Stimulated activated CD4-positive, alpha-beta T cell treated with anti-CD3 and anti-CD28 coated beads, Interleukin-15, amount 100 ng/mL, for 1 hour (primary cell): ENCODE results near the gene CCDC174.
"Not testable (repeated sequence)": the region's sequence is repeated elsewhere in the genome, so short reads cannot be mapped to it uniquely, and the experiment has no call there.

Source experiments
- DNase-seq, 2 donors: peaks; one replicate each; pipeline ENCODE4 v3.0.0-alpha.2; 2020; ENCODE audit warnings: low read depth in 1 of 2, low spot score in 1 of 2

Gene CCDC174

DNA sequence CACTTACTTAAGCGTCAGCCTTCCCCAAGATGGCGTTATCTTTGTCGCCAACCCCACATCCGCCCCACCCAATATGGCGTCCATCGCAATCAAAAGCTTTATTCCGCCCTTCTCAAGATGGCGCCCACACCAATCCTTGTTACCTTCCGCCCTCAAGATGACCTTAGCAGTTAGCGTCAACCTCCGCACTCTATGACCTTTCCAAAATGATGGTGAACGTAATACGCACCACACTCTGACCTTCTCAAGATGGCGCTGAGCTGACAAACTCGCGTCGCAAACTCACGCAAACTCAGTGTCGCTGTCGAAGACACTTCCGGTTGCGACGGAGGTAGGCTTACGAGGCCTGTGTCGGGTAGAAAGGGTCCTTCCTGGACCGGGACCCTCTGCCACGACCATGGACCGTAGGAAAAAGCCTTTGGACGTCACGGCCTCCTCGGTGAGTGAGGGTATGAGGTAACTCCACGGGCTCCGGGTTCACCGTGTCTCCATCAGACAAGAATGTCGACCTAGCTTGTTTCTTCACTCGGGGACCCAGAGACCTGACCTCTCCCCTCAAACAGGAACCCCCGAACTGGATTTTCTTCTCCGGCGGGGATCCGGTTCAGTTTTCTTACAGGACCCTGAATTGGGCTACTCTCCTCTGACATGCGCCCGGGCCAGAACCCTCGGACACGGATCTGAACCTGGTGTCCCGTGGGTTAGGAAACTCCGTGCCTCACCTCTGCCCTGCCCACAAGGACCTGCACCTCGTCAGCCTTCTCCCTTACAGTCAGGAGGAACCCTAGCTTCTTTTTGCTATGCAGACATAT lies at the start of gene CCDC174:
Gene CCDC174, plus strand, starts transcription at position 323 of the 812 bp plus-strand sequence. Its CDS starts 75 bp downstream, at position 398.
- peak; percentile 87 to 91 for DNase-seq

DNA sequence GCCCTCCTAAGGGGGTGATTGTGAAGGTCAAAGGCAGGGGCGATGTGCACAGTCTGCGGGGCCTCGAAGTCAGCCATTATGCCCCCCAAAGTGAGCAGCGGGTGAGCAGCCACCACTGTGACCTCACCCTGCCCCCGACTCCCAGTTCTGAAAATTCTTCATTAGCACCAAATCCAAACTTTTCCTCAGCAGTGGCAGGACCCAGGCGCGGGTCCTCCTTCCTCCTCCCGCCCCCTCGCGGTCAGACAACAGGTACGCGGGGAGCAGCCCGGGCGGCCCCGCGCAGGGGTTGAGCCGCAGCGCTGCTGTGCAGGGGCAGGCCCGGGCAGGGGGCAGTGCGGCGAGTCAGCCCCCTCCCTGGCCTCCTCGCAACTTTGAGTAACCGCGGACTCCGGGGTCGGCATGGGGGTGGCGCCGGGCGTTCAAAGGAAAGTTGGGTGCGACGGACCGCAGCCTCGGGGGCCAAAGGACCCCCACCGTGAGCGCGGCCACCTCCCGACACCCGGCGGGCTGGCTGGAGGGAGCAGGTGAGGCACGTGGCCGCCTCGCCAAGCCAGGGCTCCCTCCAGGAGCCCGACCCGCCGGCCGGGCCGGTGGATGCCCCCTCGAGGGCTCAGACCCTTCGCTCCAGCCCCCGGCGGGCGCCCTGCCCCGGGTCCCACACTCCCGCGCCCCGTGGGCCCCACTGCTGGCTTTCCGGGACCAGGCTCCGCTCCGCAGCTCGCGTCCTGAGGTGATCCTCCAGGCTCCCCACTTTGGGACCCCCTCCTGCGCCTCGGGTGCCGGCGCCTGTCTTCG lies 49.4 kb upstream of the CCDC174 start:
- DNase-seq, result no peak

DNA sequence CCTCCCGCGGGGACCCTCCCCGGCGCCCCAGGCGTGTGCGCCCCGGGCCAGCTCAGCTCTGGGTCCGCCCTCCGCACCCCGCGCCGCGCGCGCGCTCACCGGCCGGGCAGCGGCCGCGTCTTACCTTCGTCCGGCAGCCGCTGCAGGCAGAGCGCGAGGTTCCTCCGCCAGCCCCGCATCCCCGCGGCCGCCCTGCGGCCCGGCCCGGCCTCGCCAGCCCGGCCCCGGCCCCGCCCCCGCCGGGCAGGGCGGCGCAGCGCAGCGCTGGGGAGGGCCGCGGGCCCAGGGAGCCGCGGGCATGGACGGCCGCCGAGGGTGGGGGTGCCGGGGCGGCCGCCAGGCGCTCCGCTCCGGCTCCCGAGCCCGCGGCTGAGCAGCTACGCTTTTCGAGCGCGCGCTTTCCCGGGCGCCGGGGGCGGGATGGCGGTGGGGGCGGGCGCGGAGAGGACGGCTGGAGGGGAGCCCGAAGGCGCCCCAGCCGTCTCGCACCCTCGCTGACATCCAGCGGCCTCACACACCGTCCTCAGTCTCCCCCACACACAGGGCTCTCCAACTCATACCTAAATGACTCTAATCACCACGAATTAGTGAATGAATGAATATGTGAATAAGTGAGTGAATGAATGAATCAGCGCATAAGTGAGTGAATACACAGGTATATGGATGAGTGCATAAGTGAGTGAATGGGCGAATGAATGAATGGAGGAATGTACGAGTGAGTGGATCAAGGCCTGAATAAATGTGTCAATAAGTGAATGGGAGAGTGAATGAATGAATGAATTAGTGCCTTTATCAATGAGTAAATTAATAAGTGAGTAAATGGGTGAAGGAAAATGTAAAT lies 48.5 kb upstream of the CCDC174 start:
- no peak for DNase-seq

DNA sequence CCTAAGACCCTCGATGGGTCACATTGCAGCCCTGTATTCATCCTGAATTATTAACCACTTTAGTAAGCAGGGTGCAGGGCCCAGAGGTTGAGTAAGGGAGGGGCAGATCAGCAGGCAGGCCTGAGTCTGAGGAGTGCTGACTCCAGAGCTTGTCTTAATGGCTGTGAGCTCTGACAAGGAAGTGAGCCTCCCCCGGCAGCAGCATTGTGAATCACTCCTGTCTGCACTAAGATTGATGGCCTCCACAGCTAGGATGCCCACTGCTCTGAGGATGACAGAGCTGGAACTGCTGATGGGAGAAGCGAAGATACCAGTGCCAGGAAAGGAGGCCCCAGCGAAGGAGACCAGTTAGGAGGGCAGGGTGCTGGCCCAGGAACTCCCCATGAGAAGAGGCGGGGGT lies 46.5 kb upstream of the CCDC174 start:
- DNase-seq, result no peak

DNA sequence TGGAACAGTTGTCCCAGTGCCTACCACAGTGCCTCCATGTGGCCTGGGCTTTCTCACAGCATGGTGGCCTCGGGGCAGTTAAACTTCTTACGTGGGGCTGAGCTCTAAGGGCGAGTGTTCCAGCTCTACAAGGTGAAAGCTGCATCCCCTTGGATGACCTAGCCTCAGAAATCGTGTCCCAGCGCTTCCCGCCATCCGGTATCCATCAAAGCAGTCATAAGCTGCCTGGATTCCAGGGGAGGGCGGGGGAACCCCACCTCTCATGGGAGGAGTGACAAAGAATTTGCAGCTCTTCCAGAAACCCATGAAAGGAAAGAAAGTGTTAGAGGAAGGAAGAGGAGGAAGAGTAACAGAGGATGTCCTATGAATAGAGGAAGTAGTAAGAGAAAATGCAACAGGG lies 45.8 kb upstream of the CCDC174 start:
- DNase-seq, result no peak

DNA sequence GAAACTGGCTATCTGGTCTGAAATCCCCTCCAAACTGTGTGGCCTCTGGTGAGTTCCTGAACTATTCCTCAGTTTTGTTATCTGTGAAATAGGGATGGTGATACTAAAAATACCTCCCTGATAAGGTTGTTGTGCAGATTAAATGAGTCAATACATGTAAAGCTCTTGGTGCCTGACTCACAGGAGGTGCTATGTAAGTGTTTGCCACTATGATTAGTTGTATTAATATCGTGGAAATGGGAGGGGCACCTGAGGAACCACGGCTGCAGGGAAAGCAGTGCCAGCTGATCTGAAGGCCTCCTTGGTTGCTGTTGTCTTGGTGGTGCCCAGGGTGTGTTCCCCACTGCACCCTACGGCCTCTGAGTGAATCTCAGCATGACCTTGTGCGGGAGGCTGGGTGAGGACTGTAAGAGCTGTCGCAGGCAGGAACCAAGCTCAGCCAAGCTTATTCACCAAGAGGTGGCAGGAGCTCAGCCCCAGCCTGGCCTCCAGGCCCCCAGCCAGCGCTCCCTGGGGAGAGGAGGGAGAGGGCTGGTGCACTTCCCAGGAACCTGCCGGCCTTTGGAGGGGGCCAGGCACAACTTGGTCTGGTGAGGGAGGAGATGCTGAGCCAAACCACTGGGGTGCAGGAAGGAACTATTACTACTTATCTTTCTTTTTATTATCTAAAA lies 44.8 kb upstream of the CCDC174 start:
- DNase-seq, result no peak

DNA sequence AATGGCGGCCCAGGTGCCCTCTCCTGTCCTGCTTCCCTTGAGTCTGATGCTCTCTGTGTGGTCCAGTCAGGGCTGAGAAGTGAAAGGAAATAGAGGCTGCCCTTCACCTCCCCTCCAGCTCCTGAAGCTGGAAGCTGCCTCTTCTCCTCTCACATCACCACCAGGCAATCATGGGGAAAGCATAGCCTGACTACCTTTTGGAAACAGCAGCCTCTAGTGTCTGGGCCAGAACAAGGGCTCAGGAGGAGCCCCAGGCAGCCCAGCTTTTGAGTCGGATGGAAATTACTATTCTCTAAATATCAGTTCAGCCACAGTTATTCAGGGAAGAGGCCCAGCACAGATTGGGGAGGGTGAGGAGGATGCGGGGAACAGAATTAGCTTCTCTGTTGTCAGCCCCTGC lies 43.3 kb upstream of the CCDC174 start:
- DNase-seq, result no peak

DNA sequence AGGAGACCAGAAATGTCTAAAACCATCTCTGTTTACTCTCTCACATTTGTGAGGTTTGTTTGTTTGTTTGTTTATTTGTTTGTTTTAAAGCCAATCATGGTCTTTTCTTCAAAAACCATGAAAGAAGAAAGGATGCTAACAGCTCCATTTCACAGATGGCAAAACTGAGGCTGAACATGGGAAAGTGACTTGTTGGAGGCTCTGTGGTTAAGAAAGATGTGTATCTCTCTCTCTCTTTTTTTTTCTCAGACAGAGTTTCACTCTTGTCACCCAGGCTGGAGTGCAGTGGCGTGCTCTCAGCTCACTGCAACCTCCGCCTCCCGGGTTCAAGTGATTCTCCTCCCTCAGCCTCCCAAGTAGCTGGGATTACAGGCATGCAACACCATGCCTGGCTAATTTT lies 42.5 kb upstream of the CCDC174 start:
- DNase-seq, result not testable (repeated sequence)

DNA sequence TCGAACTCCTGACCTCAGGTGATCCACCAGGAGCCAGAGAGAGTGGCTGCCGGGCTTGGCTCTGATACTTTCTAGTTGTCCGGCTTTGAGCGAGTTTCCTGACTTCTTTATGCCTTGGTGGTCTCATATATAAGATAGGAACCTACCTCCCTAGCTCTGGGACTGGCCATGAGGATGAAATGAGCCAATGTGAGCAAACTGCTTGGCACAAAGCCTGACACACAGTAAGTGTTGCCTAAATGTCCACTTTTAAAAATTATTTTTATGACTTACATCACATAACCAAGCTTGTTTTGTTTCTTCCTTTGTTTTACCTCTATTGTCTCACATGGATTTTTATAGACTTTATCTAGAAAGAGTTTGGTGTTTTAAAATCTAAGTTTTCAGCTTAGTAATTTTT lies 42.1 kb upstream of the CCDC174 start:
- DNase-seq, result no peak

DNA sequence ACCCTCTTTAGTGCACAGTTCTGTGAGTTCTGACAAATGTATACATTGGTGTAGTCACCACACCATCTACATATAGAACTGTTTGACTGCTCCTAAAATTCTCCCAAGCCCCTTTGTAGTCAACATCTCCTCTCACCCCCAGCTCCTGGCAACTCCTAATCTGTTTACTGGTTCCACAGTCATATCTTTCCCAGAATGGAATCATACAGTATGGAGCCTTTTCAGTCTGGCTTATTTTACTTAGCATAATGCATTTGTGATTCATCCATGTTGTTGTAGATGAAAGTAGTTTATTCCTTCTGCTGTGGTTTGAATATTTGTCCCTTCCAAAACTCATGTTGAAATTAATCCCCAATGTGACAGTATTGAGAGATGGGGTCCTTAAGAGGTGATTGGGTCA lies 41.6 kb upstream of the CCDC174 start:
- no peak for DNase-seq

DNA sequence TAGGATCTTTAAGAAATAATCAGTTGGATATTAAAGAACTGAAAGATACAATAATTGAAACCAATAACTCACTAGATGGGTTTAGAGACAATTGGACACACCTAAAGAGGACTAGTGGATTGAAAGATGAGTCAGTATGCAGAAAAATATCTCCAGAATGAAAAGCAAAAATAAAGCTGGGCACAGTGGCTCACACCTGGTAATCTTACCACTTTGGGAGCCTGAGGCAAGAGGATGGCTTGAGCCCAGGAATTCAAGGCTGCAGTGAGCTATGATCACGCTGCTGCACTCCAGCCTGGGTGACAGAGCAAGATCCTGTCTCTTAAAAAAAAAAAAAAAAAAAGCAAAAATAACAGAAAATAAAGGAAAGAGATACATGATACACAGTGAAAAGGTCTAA lies 37.4 kb upstream of the CCDC174 start:
- no peak for DNase-seq

DNA sequence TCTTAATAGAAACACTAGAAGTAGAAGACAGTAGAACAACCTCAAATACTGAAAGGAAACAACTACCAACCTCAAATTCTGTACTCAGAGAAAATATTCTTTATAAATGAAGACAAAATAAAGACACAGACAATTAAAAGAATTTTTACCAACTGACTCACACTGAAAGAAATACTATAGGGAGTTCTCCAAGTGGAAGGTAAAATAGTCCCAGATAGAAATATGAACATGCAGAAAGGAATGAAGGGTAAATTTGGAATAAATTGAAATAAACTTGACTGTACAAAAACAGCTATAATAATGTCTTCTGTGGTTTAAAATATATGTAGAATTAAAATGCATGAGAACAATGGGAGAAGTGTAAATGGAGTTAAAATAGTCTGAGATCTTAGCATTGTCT lies 36.7 kb upstream of the CCDC174 start:
- no peak for DNase-seq

DNA sequence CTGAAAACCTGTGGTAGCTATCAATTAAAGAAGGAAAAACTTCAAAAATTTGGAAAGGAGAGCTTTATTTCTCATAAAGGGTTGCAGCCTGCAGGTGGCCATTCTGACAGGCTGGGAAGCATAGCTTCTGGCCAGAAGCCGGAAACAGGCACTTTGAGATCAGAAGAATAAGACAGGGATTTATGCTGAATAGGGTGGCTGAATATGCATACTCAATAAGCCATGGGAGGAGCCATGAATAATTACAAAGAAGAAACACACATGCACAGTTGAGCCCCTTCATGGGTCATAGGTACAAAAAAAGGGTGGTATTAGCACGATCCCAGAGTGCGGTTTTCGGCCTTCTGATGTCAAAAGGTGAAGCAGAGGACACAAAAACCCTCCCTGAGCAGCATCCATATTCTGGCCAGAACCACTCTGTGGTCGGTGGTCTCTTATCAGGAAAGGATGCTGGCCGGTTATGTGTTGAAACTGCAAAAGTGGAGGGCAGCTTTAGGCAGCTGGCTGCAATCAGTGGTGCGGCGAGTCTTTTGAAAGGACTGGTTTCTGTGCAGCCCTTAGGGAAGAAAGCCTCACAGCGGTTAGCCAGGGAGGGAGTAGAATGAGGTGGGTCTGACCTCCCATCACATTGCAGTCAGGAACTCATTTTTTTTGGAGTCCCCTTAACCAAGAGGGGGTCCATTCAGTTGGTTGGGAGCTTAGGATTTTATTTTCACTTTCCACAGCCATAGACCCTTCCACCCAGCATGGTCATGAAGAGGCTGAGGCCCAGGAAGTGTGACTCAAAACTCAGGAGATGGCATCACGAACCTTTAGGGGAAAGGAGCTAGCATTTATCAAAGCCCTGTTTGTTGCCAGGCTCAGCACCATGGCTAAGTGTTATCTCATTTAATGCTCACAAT lies 34.7 kb upstream of the CCDC174 start:
- DNase-seq, result no peak

DNA sequence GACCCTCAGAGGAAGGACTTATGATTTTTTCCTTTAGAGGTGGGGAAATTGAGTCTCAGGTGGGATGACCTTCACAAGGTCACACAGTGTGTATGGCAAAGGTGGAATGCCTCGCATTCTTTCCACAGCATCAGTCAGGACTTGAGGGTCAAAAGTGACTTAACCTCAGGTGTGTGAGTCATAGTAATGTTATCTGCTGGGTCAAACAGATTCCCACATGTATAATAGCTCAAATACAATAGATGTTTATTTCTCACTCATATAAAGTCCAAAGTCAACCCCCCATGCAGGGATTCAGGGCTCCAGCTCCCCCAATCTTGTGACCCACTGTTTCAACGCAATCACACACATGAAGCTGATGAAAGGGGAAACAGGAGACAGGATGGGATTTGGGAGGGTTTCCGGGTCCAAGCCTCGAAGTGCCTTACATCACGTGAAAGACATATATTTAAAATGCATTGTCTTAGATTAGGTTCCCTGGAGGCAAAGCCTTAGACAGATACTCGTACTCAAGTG lies 34.0 kb upstream of the CCDC174 start:
- no peak for DNase-seq

DNA sequence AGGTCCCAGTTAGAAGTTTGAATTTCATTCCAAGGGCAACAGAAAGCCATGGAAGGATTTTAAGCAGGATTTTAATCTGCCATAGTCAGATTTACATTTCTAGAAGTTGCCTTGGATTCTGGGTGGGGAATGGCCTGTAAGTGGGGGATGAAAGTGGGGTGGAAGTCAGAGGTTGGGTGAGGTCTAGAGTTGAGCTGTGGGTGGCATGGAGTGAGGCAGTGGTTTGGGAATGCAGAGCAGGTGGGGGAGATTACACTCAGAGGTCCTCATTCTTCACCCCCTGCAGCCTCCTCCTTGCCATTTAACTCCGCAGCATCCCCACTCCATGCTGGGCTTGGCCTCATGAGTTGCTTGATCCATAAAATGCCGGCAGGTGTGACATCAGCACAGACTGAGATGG lies 32.0 kb upstream of the CCDC174 start:
- DNase-seq, result no peak

DNA sequence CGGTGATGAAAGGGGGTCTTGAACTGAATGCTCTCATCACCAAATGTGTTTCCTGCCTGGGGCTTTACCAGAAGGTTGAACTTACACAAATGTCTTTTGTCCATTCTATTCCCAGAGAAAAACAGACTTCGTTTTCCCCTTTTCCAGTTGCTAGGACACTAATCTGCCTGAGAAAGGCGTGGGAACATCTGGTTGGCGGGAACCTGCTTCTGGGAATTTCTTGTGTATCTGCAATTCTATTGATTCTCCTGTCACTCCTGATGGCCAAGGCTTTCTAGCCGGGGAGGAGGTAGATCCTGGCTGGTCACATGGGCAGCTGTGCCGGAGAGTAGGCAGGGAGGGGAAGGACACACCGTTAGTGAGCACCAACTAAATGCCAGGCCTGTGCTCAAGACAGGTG lies 31.1 kb upstream of the CCDC174 start:
- no peak for DNase-seq

DNA sequence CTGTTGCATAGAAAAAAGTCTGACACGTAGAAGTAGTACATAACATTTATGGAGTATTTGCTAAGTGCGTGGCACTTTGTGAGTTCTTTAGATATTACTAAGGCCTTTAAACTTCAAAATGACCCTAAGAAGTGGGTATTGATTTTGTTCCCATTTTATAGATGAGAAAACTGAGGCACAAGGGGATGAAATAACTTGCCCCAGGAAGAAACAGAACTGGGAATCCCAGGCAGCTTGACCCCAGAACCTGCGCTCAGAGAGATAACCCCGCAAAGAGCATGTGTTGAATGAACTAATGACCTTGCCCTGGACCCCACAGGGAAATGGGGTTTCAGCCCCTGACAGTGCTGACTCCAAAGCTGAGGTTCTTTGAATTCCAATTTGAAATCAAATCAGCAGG lies 30.5 kb upstream of the CCDC174 start:
- no peak for DNase-seq

DNA sequence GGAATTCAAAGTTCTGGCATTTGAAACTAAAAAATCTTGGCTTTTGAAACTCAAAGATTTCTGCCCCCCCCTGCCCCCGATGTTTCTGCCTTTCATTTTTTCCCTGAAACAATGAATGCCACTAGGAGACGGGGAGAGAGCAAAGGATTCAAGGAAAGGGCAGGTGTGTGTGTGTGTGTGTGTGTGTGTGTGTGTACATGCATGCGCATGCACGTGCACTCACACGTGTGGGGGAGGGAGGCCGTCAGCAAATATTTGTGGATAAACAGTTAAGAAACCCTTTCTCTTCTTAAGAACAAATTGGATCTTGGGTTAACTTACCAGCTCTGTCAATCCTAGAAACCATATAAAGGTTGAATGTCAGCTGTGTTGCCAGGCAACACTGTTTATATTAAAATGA lies 29.2 kb upstream of the CCDC174 start:
- DNase-seq, result no peak

DNA sequence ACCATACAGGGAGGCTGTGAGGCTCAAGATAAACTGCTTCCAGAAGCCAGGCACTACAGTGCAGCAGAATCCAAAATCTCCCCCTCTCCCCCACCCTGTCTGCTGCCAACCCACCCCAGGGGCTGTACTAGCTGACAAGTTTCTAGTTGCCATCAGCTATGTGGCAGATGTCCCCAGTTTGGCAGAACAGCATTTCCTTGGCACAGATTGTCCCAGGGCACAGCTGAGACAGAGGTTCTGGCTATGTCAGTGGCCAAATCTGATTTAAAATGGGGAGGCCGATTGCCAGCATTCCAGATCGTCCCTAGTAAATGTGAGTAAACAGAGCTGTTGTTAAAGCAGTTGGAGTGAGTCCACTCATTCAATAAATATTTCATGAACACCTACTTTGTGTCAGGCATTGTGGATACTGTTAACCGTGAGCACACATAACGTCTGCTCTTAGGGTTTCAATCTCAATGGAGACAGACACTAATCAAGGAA lies 28.0 kb upstream of the CCDC174 start:
- DNase-seq, result no peak

DNA sequence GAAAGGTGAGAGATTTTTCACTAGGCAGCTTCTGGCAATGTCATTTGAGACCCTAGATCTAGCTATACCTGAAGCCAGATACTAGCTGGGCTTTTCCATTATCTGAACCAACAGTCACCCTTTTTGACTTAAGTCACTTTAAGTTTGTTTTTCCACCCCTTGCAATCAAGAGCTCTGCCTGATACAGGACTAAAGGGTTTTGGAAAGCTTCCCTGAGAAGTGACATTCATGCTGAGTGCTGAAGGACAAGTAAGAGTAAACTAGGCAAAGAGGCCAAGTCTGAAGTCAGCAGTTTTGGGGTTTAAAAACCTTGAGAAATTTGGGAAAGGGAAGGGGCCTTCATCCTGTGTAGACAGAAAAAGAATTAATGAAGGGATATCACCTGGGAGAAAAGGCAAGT lies 27.1 kb upstream of the CCDC174 start:
- no peak for DNase-seq
